ENCODE results near the gene RGS6. TPM values are rescaled to one million over a fixed set of nuclear protein-coding genes. Genes with fewer than 3 reads are reported as not detected.

The RGS6 gene
- total and polyA plus RNA-seq, 4 donors, result 0.06 to 5.3 (median 0.17) TPM; not detected in 1

GRCh38 chr14:72518809-72519377, 586.7 kb downstream of the RGS6 start:
- Histone ChIP-seq H3K9ac (ENCODE audit: low read depth in 1 of 2, low read length in 2 of 2) (no peak overlapping the region), H3K27me3 (ENCODE audit: control insufficient read depth in 4 of 4, insufficient read depth in 4 of 4, low read length in 3 of 4) (no peaks in the 10 kb centered on the region), H3K27ac (ENCODE audit: low read depth in 1 of 2, low read length in 2 of 2) (no peak overlapping the region), H3K4me3 (ENCODE audit: low read depth in 1 of 3, low read length in 3 of 3) (no peak overlapping the region), H3K9me3 (ENCODE audit: control insufficient read depth in 4 of 4, low read length in 3 of 4) (no peaks in the 10 kb centered on the region), H3K4me1 (ENCODE audit: control insufficient read depth in 4 of 4, insufficient read depth in 4 of 4, low read length in 3 of 4) (peaks cover 0 to 14% (median 11%) of the 10 kb centered on the region in 4 donors), H3K36me3 (ENCODE audit: control insufficient read depth in 4 of 4, insufficient read depth in 3 of 4, low read depth in 1 of 4, low read length in 3 of 4) (no peaks in the 10 kb centered on the region)
- WGBS, result 73% methylated on average over 4 of the region's 4 CpGs
- TF ChIP-seq HNF4G (IDR thresholded peaks at IDR 0.05), result no peak
- no peak for TF ChIP-seq YY1 (IDR thresholded peaks at IDR 0.05)
- no peak for TF ChIP-seq SP1 (IDR thresholded peaks at IDR 0.05)
- TF ChIP-seq, protein P1, sequence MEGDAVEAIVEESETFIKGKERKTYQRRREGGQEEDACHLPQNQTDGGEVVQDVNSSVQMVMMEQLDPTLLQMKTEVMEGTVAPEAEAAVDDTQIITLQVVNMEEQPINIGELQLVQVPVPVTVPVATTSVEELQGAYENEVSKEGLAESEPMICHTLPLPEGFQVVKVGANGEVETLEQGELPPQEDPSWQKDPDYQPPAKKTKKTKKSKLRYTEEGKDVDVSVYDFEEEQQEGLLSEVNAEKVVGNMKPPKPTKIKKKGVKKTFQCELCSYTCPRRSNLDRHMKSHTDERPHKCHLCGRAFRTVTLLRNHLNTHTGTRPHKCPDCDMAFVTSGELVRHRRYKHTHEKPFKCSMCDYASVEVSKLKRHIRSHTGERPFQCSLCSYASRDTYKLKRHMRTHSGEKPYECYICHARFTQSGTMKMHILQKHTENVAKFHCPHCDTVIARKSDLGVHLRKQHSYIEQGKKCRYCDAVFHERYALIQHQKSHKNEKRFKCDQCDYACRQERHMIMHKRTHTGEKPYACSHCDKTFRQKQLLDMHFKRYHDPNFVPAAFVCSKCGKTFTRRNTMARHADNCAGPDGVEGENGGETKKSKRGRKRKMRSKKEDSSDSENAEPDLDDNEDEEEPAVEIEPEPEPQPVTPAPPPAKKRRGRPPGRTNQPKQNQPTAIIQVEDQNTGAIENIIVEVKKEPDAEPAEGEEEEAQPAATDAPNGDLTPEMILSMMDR (IDR thresholded peaks at IDR 0.05; ENCODE audit: low read depth, low read length, missing input control), result no peak
- no peak for TF ChIP-seq MAX (IDR thresholded peaks at IDR 0.05)
- no peak for DNase-seq (ENCODE audit: low spot score)

DNA sequence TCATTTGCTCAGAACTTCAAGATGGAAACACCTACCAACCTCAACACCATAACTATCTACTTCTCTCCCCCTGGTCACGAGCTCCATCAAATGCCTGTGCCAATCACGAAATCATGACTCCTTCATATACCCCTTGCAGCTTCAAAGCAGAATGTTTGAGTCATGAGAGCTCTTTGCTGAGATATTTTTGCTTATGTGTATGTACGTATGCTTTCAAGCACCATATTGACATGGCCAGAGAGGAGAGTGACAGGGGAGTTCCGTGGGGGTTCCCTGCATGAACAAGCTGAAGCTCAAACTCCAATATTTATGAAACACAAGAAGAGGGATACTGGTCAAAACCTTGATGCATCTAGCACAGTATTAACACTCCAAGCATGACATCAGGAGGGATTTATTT, 587.3 kb downstream of the RGS6 start:
- Histone ChIP-seq H3K9me3 (ENCODE audit: control insufficient read depth in 4 of 4, low read length in 3 of 4) (no peaks in the 10 kb centered on the region), H3K4me3 (ENCODE audit: low read depth in 1 of 3, low read length in 3 of 3) (no peak overlapping the region), H3K36me3 (ENCODE audit: control insufficient read depth in 4 of 4, insufficient read depth in 3 of 4, low read depth in 1 of 4, low read length in 3 of 4) (no peaks in the 10 kb centered on the region), H3K9ac (ENCODE audit: low read depth in 1 of 2, low read length in 2 of 2) (no peak overlapping the region), H3K27me3 (ENCODE audit: control insufficient read depth in 4 of 4, insufficient read depth in 4 of 4, low read length in 3 of 4) (no peaks in the 10 kb centered on the region), H3K27ac (ENCODE audit: low read depth in 1 of 2, low read length in 2 of 2) (no peak overlapping the region), H3K4me1 (ENCODE audit: control insufficient read depth in 4 of 4, insufficient read depth in 4 of 4, low read length in 3 of 4) (peaks cover 0 to 14% (median 11%) of the 10 kb centered on the region in 4 donors)
- no peak for DNase-seq (ENCODE audit: low spot score)
- 81% methylated on average over 4 of the region's 4 CpGs for WGBS
- TF ChIP-seq FOXA2 (IDR thresholded peaks at IDR 0.05) (no peak), MAX (IDR thresholded peaks at IDR 0.05) (no peak), EGR1 (IDR thresholded peaks at IDR 0.05; ENCODE audit: low read depth in 2 of 2) (no peak), NR2F2 (IDR thresholded peaks at IDR 0.05) (no peak), FOXA1 (IDR thresholded peaks at IDR 0.05) (no peak)
- TF ChIP-seq, protein P2, sequence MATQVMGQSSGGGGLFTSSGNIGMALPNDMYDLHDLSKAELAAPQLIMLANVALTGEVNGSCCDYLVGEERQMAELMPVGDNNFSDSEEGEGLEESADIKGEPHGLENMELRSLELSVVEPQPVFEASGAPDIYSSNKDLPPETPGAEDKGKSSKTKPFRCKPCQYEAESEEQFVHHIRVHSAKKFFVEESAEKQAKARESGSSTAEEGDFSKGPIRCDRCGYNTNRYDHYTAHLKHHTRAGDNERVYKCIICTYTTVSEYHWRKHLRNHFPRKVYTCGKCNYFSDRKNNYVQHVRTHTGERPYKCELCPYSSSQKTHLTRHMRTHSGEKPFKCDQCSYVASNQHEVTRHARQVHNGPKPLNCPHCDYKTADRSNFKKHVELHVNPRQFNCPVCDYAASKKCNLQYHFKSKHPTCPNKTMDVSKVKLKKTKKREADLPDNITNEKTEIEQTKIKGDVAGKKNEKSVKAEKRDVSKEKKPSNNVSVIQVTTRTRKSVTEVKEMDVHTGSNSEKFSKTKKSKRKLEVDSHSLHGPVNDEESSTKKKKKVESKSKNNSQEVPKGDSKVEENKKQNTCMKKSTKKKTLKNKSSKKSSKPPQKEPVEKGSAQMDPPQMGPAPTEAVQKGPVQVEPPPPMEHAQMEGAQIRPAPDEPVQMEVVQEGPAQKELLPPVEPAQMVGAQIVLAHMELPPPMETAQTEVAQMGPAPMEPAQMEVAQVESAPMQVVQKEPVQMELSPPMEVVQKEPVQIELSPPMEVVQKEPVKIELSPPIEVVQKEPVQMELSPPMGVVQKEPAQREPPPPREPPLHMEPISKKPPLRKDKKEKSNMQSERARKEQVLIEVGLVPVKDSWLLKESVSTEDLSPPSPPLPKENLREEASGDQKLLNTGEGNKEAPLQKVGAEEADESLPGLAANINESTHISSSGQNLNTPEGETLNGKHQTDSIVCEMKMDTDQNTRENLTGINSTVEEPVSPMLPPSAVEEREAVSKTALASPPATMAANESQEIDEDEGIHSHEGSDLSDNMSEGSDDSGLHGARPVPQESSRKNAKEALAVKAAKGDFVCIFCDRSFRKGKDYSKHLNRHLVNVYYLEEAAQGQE (IDR thresholded peaks at IDR 0.05), result no peak

- Histone ChIP-seq H3K4me1 (ENCODE audit: control insufficient read depth in 4 of 4, insufficient read depth in 4 of 4, low read length in 3 of 4) (peaks cover 0 to 14% (median 11%) of the 10 kb centered on the region in 4 donors), H3K36me3 (ENCODE audit: control insufficient read depth in 4 of 4, insufficient read depth in 3 of 4, low read depth in 1 of 4, low read length in 3 of 4) (no peaks in the 10 kb centered on the region)
- WGBS, result 90% methylated on average over 4 of the region's 4 CpGs
- TF ChIP-seq TAF1 (conservative IDR thresholded peaks at IDR 0.05) (no peak), GABPA (IDR thresholded peaks at IDR 0.05 in 1 of 2, conservative IDR thresholded peaks at IDR 0.05 in 1 of 2) (no peak), FOXA1 (IDR thresholded peaks at IDR 0.05) (no peak), SP1 (IDR thresholded peaks at IDR 0.05) (no peak), HNF4G (IDR thresholded peaks at IDR 0.05) (no peak), RXRA (IDR thresholded peaks at IDR 0.05) (no peak), MAX (IDR thresholded peaks at IDR 0.05) (no peak), ATF3 (IDR thresholded peaks at IDR 0.05) (no peak), NR2F2 (IDR thresholded peaks at IDR 0.05) (no peak)
- TF ChIP-seq, protein P2 (IDR thresholded peaks at IDR 0.05), result no peak
Observed at GRCh38 chr14:72521045-72521444, 588.8 kb downstream of the RGS6 start.

More at GRCh38 chr14:72521045-72521444, 588.8 kb downstream of the RGS6 start:
- Histone ChIP-seq H3K9me3 (ENCODE audit: control insufficient read depth in 4 of 4, low read length in 3 of 4) (no peaks in the 10 kb centered on the region), H3K27ac (ENCODE audit: low read depth in 1 of 2, low read length in 2 of 2) (no peak overlapping the region), H3K27me3 (ENCODE audit: control insufficient read depth in 4 of 4, insufficient read depth in 4 of 4, low read length in 3 of 4) (no peaks in the 10 kb centered on the region), H3K9ac (ENCODE audit: low read depth in 1 of 2, low read length in 2 of 2) (no peak overlapping the region), H3K4me3 (ENCODE audit: low read depth in 1 of 3, low read length in 3 of 3) (no peak overlapping the region)
- DNase-seq (ENCODE audit: low spot score), result no peak
